GM20000 (cell line): ENCODE measurements around the gene MYO15B.

Source experiments
- DNase-seq: peaks from one replicate; pipeline ENCODE4 v3.0.0; 2012; ENCODE audit warnings: low spot score
- CTCF ChIP-seq: IDR thresholded peaks from 2 replicates; pipeline ENCODE4 v1.5.1; 2012; ENCODE audit warnings: mild to moderate bottlenecking, control low read depth; ENCODE audit errors: extremely low read depth, missing control alignments

MYO15B gene

DNA sequence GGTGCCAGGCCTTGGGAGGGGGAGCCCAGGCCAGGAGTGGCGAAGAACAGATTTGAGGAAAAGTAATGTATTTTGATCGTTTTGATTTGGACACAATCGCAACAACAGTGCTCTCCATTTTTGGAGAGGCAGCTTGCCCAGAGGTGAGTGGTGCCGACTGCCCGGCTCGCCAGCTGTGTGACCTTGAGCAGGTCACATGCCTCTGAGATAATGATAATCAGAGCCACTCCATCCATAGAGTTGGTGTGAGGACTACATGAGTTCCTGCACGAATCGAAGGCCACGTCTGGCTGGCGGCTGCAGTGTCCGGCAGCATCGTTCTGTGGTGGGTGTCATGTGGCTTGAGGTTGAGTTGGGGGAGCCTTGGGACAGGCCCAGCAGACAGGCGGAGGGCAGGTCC is 41.4 kb upstream of the MYO15B start:
- no peak for DNase-seq
- TF ChIP-seq CTCF = no peak

GRCh38 chr17:75547091-75547490 is 40.5 kb upstream of the MYO15B start:
- no peak for TF ChIP-seq CTCF
- no peak for DNase-seq

DNA sequence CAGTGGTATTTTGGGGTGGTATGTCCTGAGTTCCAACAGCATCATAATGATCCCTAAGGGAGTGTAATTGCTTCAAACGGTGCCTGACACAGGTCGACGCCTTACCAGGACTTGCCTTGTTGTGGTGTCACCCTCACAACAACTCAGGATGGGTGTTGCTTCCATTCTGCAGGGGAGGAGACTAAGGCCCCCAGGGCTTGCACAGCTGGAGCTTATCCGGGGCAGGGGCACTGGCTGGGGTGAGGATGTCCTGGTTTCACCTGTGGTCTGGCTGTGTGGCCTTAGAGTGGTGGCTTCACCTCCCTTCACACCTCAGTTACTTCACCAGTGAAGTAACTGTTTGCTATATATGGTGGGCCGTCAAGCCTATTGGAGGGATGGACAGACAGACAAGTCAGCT is 38.8 kb upstream of the MYO15B start:
- TF ChIP-seq CTCF = no peak
- DNase-seq = no peak

- no peak for DNase-seq
- TF ChIP-seq CTCF = no peak
These were observed 38.1 kb upstream of the MYO15B start for GRCh38 chr17:75549246-75550138.

DNA sequence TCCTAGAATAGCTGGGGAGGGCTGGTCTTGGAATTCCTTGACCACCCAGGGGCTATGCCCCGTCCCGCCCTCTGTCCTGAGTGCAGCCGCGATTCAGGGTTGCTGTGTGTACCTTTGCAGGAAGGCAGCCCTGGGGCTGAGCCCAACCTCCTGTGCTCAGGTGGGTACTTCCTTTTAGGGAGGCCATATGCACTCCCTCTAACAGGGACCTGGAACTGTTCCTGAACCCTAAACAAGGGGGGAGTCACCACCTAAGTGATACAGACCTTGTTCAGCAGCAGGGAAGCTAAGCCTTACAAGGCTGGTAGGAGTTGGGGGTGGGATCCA is 37.5 kb upstream of the MYO15B start:
- DNase-seq = no peak

DNA sequence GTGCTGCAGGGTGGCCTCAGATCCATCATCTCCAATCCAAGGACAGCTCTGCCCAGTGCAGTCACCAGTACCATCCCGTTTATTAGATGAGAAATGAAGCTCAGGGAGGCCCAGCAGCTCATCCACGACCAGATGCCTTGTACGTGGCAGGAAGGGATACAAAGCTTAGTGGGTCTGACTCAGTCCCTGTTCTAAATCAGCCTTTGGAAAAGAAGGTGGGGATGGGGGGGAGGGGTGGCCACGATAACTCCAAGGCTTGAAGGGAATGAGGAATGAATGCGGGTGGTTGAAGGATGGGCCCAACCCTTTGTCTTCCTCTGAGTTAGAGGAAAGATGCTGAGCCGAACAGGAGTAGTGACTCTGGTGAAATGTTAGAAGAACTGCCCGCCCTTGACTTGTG is 36.3 kb upstream of the MYO15B start:
- TF ChIP-seq CTCF = no peak
- DNase-seq = no peak

More for the DNA sequence above, 37.5 kb upstream of the MYO15B start:
- no peak for TF ChIP-seq CTCF

DNA sequence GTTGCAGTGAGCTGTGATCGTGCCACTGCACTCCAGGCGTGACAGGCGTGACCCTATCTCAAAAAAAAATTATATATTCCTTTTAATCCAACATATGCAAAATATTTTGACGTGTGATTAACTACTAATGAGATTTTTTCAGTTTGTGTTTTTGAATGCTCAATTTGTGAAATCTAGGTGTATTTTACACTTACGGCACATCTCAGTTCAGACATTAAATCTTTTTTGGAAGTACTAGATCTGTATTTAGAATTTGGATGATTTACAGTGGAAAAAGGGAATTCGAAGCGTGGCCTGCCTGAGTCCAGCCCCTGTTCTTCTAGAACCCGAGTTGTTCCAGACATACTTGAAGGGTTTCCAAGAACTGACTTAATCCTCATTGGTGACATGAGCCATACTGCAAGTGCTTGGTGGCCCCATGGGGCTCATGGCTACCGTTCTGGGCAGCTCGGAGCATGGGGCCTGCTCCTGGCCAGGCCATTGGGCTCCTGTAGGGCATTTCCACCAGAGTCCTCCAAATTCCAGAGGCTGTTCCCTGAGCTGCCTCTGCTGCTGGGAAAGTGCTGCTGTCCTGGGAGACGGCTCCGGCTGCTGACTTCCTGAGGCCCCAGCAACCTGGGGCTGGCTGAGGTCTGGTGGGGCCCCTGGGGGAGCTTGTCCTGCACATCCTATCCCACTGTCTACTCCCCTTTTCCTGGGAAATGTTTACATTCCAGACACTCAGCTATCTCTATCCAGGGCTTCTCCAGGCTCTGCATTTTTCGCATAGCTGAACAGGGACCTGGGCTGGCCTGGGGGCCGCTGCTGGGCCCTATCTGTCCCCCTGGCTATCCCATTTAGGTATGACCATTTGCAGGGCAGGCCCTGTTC is 34.9 kb upstream of the MYO15B start:
- TF ChIP-seq CTCF = no peak
- no peak for DNase-seq
